SK-N-MC (cell line): ENCODE data around the gene FOS.

Source experiments
- EZH2 ChIP-seq: fragments of 200-600 bp; sonication (generic); IDR thresholded peaks from one replicate; pipeline ENCODE4 v1.6.1; 2017; ENCODE audit warnings: antibody characterized with exemption
- POLR2AphosphoS5 ChIP-seq: IDR thresholded peaks from 2 replicates; pipeline ENCODE4 v1.6.1; 2012; ENCODE audit warnings: mild to moderate bottlenecking, low read depth, low read length, borderline replicate concordance

- no peak for TF ChIP-seq POLR2AphosphoS5
- no peak for TF ChIP-seq EZH2
Measured at GRCh38 chr14:75301666-75302325, 23.2 kb downstream of the FOS start.
